ENCODE measurements around the gene TRIM45. TPM values are rescaled to one million over a fixed set of nuclear protein-coding genes. Genes with fewer than 3 reads are reported as not detected.

TRIM45 gene
- total RNA-seq, 1 experiment from 2014 or later: 3.7 TPM

Small RNA genes within 50 kb of the gene (small RNA-seq; reads per million reads assigned to genes)
- gene MIR942: 0.48 reads per million, percentile 53 among the genes with 10 or more reads in this experiment

Other genes with a start within 250 kb of the TRIM45 start
- gene PTGFRN, start 211.8 kb downstream of the TRIM45 start, total RNA-seq (2014; rRNA removed; shearing (Covaris generic)): 48.7 and 54.1 TPM in 2 replicates
- 0.03 and 0.06 TPM in 2 replicates for gene CD101, start 120.0 kb downstream of the TRIM45 start, total RNA-seq (2014; rRNA removed; shearing (Covaris generic))
- 24.0 and 25.0 TPM in 2 replicates for gene TTF2, start 61.4 kb downstream of the TRIM45 start, total RNA-seq (2014; rRNA removed; shearing (Covaris generic))
- gene VTCN1, start 89.2 kb upstream of the TRIM45 start, total RNA-seq (2014; rRNA removed; shearing (Covaris generic)): not detected in 2 replicates
- 21.4 and 28.6 TPM in 2 replicates for gene MAN1A2, start 245.7 kb upstream of the TRIM45 start, total RNA-seq (2014; rRNA removed; shearing (Covaris generic))